Panc1 (cell line): ENCODE data around the gene ABCC1. TPM values are rescaled to one million over a fixed set of nuclear protein-coding genes. Genes with fewer than 3 reads are reported as not detected.

Experiments used
- ATAC-seq: fragments of 200-7000 bp; cut with Tn5 transposase; 2 replicates; pipeline ENCODE4 v1.9.1; 2020; ENCODE audit warnings: mild to moderate bottlenecking, moderate library complexity
- BruUV-seq: library from RNA; stranded (reverse); fragments of 400-500 nt; replicated peaks from 2 replicates; lab custom pipeline; 2021; lab: Mats Ljungman, UMichigan
- CTCF ChIA-PET: fragments of 300-600 bp; sonication (Branson Sonifier 250); formaldehyde crosslinking; loops from one replicate; lab custom pipeline; 2022; ENCODE audit warnings: antibody characterized with exemption; lab: Charles Lee
- POLR2A ChIA-PET: fragments of 300-600 bp; sonication (Branson Sonifier 250); formaldehyde crosslinking; loops from one replicate; lab custom pipeline; 2022; ENCODE audit warnings: antibody characterized with exemption; lab: Charles Lee
- DNase-seq: peaks from one replicate; pipeline ENCODE4 v3.0.0-alpha.2; 2010; ENCODE audit warnings: low read depth, low spot score
- H3K27ac ChIP-seq: 2 replicates; pipeline ENCODE4 v1.5.1; 2011; ENCODE audit warnings: mild to moderate bottlenecking, low read length, inconsistent platforms
- H3K27me3 ChIP-seq: fragments of 200-500 bp; sonication (Bioruptor generic); 2 replicates; pipeline ENCODE4 v1.6.0; 2014; ENCODE audit warnings: low read length, inconsistent platforms; ENCODE audit not compliant: control insufficient read depth, insufficient read depth
- H3K36me3 ChIP-seq: fragments of 200-500 bp; sonication (Bioruptor generic); 2 replicates; pipeline ENCODE4 v1.5.1; 2014; ENCODE audit warnings: inconsistent platforms, mild to moderate bottlenecking, low read length, moderate library complexity; ENCODE audit not compliant: control insufficient read depth, insufficient read depth
- H3K4me1 ChIP-seq: 2 replicates; pipeline ENCODE4 v1.5.1; 2011; ENCODE audit warnings: inconsistent platforms, mild to moderate bottlenecking, low read length, moderate library complexity; ENCODE audit not compliant: control insufficient read depth, insufficient read depth
- H3K4me3 ChIP-seq, 2 experiments: 2 replicates each; pipeline ENCODE4 v1.5.1; 2011 to 2012; ENCODE audit warnings: low read depth in 2 of 2, low read length in 2 of 2, mild to moderate bottlenecking in 2 of 2, inconsistent platforms in 1 of 2, moderate library complexity in 1 of 2
- H3K9me3 ChIP-seq: fragments of 200-500 bp; sonication (Bioruptor generic); 2 replicates; pipeline ENCODE4 v1.5.1; 2014; ENCODE audit warnings: low read depth, mild to moderate bottlenecking, inconsistent platforms, low read length, moderate library complexity; ENCODE audit not compliant: control insufficient read depth, insufficient read depth
- CTCF ChIP-seq: fragments of 450-650 bp; IDR thresholded peaks from 2 replicates; pipeline ENCODE4 v1.5.1; 2017; ENCODE audit warnings: mild to moderate bottlenecking
- POLR2AphosphoS5 ChIP-seq: IDR thresholded peaks from 2 replicates; pipeline ENCODE4 v1.6.1; 2012; ENCODE audit warnings: mild to moderate bottlenecking, low read depth, low read length, moderate library complexity
- REST ChIP-seq, 2 experiments: IDR thresholded peaks; 2 replicates each; pipeline ENCODE4 v1.6.1; 2011 to 2012; ENCODE audit warnings: low read depth in 2 of 2, control low read depth in 1 of 2, low read length in 1 of 2, mild to moderate bottlenecking in 1 of 2, moderate library complexity in 1 of 2; ENCODE audit not compliant: insufficient read depth in 1 of 2
- SIN3A ChIP-seq: IDR thresholded peaks from 2 replicates; pipeline ENCODE4 v1.6.1; 2012; ENCODE audit warnings: low read depth, mild to moderate bottlenecking, low read length, moderate library complexity, borderline replicate concordance; ENCODE audit not compliant: insufficient read depth
- TCF7L2 ChIP-seq: IDR thresholded peaks from 2 replicates; pipeline ENCODE4 v1.6.1; 2011; ENCODE audit warnings: mild to moderate bottlenecking, low read depth, low read length, inconsistent platforms
- in situ Hi-C: cut with HindIII; loops from 2 replicates; pipeline ENCODE4 v1.10.0; 2016; ENCODE audit warnings: low sequenced_read_pairs, low pct_unique_long_range_greater_than_20kb
- intact Hi-C: fragments of 100-400 bp; cut with micrococcal nuclease; formaldehyde crosslinking; loops from one replicate; pipeline ENCODE4 v1.10.0; 2022; ENCODE audit not compliant: unreplicated experiment
- total RNA-seq: library from RNA; stranded (reverse); gene quantifications from one replicate; pipeline ENCODE4 v1.2.1, GENCODE V29; 2021; ENCODE audit not compliant: unreplicated experiment

ABCC1 gene
- total RNA-seq, 1 experiment from 2014 or later: 296 TPM

GRCh38 chr16:16168431-16168830, 219.0 kb downstream of the ABCC1 start:
- no peak for DNase-seq
- POLR2A ChIA-PET: no interaction called here
- no peak for TF ChIP-seq REST (IDR thresholded peaks at IDR 0.05; ENCODE audit: insufficient read depth in 1 of 2, low read depth in 2 of 2, low read length in 1 of 2)
- no peak for TF ChIP-seq CTCF
- no peak for TF ChIP-seq SIN3A
- TF ChIP-seq TCF7L2: no peak
- no peak for TF ChIP-seq POLR2AphosphoS5
- Histone ChIP-seq H3K27ac (no peak overlapping the region), H3K4me3 (no peak overlapping the region), H3K4me1 (no peaks in the 10 kb centered on the region), H3K27me3 (no peaks in the 10 kb centered on the region), H3K36me3 (no peaks in the 10 kb centered on the region), H3K9me3 (no peaks in the 10 kb centered on the region)
- intact Hi-C loops (no loop called here), in situ Hi-C loops (no loop called here)
- CTCF ChIA-PET: no interaction called here
- ATAC-seq: no peak
- no TSS peak for BruUV-seq

- intact Hi-C loops (no loop called here), in situ Hi-C loops (no loop called here)
- no peaks in the 10 kb centered on the region for H3K36me3 ChIP-seq
- ChIA-PET CTCF (no interaction called here), POLR2A (no interaction called here)
- no peak overlapping the region for H3K4me3 ChIP-seq
- no peak for TF ChIP-seq CTCF
- TF ChIP-seq SIN3A: no peak
- no peak for TF ChIP-seq REST (IDR thresholded peaks at IDR 0.05; ENCODE audit: insufficient read depth in 1 of 2, low read depth in 2 of 2, low read length in 1 of 2)
- no peak for TF ChIP-seq TCF7L2
- no peak for TF ChIP-seq POLR2AphosphoS5
- DNase-seq: no peak
- BruUV-seq: no TSS peak
- H3K9me3 ChIP-seq: no peaks in the 10 kb centered on the region
- H3K4me1 ChIP-seq: no peaks in the 10 kb centered on the region
- no peak overlapping the region for H3K27ac ChIP-seq
- no peaks in the 10 kb centered on the region for H3K27me3 ChIP-seq
- ATAC-seq: no peak
Observed at GRCh38 chr16:16169615-16170014, 220.2 kb downstream of the ABCC1 start.
